HG03354 (cell line): ENCODE results near the gene LRRC43.
"Not testable (repeated sequence)": the region's sequence is repeated elsewhere in the genome, so short reads cannot be mapped to it uniquely, and the experiment has no call there.

Experiments used
- ATAC-seq: cut with Tn5 transposase; IDR thresholded peaks from one replicate; pipeline ENCODE4 v1.9.1; 2021; ENCODE audit warnings: mild to moderate bottlenecking; ENCODE audit not compliant: unreplicated experiment, poor library complexity, severe bottlenecking

The LRRC43 gene

GRCh38 chr12:122190842-122191668, 8.1 kb downstream of the LRRC43 start:
- no peak for ATAC-seq

DNA sequence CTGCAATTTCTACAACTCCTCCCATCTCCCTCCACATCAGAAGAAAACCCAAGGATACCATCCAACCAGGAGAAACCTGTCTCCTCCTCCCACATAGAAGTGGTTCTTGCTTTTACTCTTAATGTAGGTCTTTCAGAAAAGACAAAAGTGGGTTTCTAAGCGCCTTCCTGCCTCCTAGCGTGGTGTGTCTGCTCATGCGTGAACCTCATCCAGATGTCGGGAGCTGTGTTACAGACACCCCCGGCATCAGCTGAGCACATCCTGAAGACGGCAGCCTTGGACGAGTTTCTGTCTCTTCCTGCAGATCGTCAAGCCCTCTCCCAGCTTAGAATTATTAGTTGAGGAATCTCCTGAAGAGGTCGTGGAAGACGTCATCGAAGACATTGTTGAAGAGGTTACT, 9.5 kb downstream of the LRRC43 start:
- ATAC-seq, result no peak

- ATAC-seq, result no peak
Measured at GRCh38 chr12:122194804-122195203, 11.9 kb downstream of the LRRC43 start.

- no peak for ATAC-seq
Measured at GRCh38 chr12:122195405-122195804, 12.5 kb downstream of the LRRC43 start.

DNA sequence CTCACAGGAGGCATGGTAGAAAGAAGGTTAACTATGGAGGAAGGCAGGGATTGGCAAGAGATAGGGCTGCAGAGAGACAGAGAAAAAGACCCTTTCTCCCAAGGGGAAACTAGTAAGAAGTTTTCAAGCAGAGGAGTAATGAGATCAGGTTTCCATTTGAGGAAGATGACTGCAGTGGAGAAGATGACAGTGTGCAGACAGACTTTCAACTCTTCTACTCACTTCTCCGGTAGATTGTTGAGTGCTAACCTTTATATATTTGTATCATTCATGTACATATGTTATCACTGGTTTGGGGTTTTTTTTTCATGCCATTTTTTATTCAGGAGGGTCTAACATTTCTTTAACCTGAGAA, 14.7 kb downstream of the LRRC43 start:
- ATAC-seq, result no peak

DNA sequence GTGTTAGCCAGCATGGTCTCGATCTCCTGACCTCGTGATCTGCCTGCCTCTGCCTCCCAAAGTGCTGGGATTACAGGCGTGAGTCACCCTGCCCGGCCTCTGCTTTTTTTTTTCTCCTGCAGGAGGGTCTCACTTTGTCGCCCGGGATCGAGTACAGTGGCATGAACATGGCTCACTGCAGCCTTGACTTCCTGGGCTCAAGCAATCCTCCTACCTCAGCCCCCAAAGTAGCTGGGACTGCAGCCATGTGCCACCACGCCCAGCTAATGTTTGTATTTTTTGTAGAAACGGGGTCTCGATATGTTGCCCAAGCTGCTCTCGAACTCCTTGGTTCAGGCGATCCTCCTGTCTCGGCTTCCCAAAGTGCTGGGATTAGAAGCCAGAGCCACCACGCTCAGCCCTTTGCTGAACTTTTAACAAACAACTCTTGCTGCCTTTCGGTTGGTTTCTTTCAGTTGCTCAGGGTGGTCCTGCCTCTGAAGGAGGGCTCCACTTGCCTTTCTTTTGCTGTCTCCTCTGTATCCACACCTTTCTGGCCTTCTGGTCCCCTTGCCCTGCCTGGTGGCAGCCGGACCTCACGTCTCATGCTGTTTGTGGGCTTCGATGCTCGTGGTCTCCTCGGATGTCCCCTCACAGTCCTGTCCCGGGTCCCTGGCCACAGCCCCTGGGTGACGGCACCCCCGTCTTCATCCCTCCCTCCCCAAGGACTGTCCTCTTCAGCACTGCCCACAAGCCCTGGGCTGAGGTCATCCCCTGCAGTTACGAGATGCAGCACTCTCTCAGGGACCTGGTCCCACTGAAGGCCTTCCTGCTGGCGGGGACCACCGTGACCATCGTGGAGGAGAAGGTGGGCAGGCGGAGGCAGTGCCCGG, 16.8 kb downstream of the LRRC43 start:
- ATAC-seq, result no peak

- ATAC-seq, result no peak
Measured at GRCh38 chr12:122200541-122201175, 17.7 kb downstream of the LRRC43 start.

DNA sequence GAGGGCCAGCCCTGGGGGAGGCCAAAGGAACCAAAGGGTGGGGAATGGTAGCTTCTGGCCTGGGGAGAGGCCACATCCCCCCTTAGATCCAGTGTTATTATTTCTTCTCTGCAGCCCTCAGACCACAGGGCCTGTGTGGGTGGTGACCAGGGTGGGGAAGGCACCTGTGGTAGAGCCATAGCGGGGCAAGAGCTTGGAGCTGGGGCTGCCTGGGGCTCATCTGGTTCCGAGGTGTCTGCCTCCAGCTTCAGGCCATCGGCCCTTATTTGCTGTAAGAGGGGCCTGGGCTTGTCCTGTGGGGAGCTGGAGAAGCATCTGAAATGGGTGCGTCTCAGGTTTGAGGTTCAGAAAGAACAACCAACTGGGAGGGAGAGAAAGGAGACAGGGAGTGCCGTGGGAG, 18.5 kb downstream of the LRRC43 start:
- no peak for ATAC-seq

GRCh38 chr12:122202017-122202416, 19.1 kb downstream of the LRRC43 start:
- ATAC-seq, result no peak

GRCh38 chr12:122202811-122203210, 19.9 kb downstream of the LRRC43 start:
- ATAC-seq, result not testable (repeated sequence)

- no peak for ATAC-seq
Measured at GRCh38 chr12:122203301-122204166, 20.6 kb downstream of the LRRC43 start, which contains the start of gene B3GNT4. Gene B3GNT4 (plus strand): TSS chr12:122203709. CDS start chr12:122204619, 910 bp downstream.

GRCh38 chr12:122204167-122205052, 21.5 kb downstream of the LRRC43 start:
- no peak for ATAC-seq

- ATAC-seq, result no peak
Measured at GRCh38 chr12:122205053-122205925, 22.4 kb downstream of the LRRC43 start.

GRCh38 chr12:122206111-122206881, 23.4 kb downstream of the LRRC43 start:
- no peak for ATAC-seq

DNA sequence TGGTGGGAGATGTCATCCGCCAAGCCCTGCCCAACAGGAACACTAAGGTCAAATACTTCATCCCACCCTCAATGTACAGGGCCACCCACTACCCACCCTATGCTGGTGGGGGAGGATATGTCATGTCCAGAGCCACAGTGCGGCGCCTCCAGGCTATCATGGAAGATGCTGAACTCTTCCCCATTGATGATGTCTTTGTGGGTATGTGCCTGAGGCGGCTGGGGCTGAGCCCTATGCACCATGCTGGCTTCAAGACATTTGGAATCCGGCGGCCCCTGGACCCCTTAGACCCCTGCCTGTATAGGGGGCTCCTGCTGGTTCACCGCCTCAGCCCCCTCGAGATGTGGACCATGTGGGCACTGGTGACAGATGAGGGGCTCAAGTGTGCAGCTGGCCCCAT, 24.1 kb downstream of the LRRC43 start:
- ATAC-seq, result no peak

- ATAC-seq, result no peak
Measured at GRCh38 chr12:122207391-122207790, 24.5 kb downstream of the LRRC43 start.
